ENCODE data around the gene HNRNPM. TPM values are rescaled to one million over a fixed set of nuclear protein-coding genes. Genes with fewer than 3 reads are reported as not detected.

Gene HNRNPM
- total RNA-seq, 2 donors from 2014 or later, result 117 to 155 TPM

GRCh38 chr19:8460516-8461298 lies 15.9 kb downstream of the HNRNPM start:
- DNase-seq (ENCODE audit: low spot score) (no peak), ATAC-seq (ENCODE audit: insufficient number of reproducible peaks, low FRiP score, low read depth) (no peak)
- Histone ChIP-seq H3K36me3 (peaks cover 31% of the 10 kb centered on the region), H3K4me1 (ENCODE audit: control insufficient read depth in 1 of 2, low read depth in 2 of 2) (peaks cover 29 to 64% of the 10 kb centered on the region in 2 donors), H3K27me3 (replicated peaks; ENCODE audit: insufficient read depth) (no peaks in the 10 kb centered on the region), H3K9me3 (no peaks in the 10 kb centered on the region), H3K27ac (peak overlapping the region; percentile 60 to 63), H3K4me3 (peak overlapping the region; percentile 29)
- no peak for TF ChIP-seq CTCF (IDR thresholded peaks at IDR 0.05)

- no peak for TF ChIP-seq CTCF (IDR thresholded peaks at IDR 0.05)
- Histone ChIP-seq H3K27me3 (replicated peaks; ENCODE audit: insufficient read depth) (no peaks in the 10 kb centered on the region), H3K4me3 (no peak overlapping the region), H3K36me3 (peaks cover 32% of the 10 kb centered on the region), H3K9me3 (no peaks in the 10 kb centered on the region), H3K27ac (no peak overlapping the region), H3K4me1 (ENCODE audit: control insufficient read depth in 1 of 2, low read depth in 2 of 2) (peaks cover 29 to 59% of the 10 kb centered on the region in 2 donors)
- DNase-seq (ENCODE audit: low spot score), result no peak
- no peak for ATAC-seq (ENCODE audit: insufficient number of reproducible peaks, low FRiP score, low read depth)
Measured at GRCh38 chr19:8461376-8461775, 16.6 kb downstream of the HNRNPM start.

- Histone ChIP-seq H3K4me1 (ENCODE audit: control insufficient read depth in 1 of 2, low read depth in 2 of 2) (peaks cover 28 to 54% of the 10 kb centered on the region in 2 donors), H3K36me3 (peaks cover 33% of the 10 kb centered on the region), H3K27ac (no peak overlapping the region), H3K27me3 (replicated peaks; ENCODE audit: insufficient read depth) (no peaks in the 10 kb centered on the region), H3K9me3 (no peaks in the 10 kb centered on the region), H3K4me3 (no peak overlapping the region)
- TF ChIP-seq CTCF (IDR thresholded peaks at IDR 0.05), result no peak
- DNase-seq (ENCODE audit: low spot score) (no peak), ATAC-seq (ENCODE audit: insufficient number of reproducible peaks, low FRiP score, low read depth) (no peak)
Measured at GRCh38 chr19:8461891-8462290, 17.1 kb downstream of the HNRNPM start.

- no peaks in the 10 kb centered on the region for H3K9me3 ChIP-seq
- peaks cover 37% of the 10 kb centered on the region for H3K36me3 ChIP-seq
- H3K27ac ChIP-seq, result no peak overlapping the region
- H3K4me1 ChIP-seq (ENCODE audit: control insufficient read depth in 1 of 2, low read depth in 2 of 2), result peaks cover 27 to 47% of the 10 kb centered on the region in 2 donors
- no peaks in the 10 kb centered on the region for H3K27me3 ChIP-seq (replicated peaks; ENCODE audit: insufficient read depth)
- H3K4me3 ChIP-seq, result no peak overlapping the region
- TF ChIP-seq CTCF (IDR thresholded peaks at IDR 0.05), result no peak
- ATAC-seq (ENCODE audit: insufficient number of reproducible peaks, low FRiP score, low read depth), result no peak
- DNase-seq (ENCODE audit: low spot score), result no peak
Measured at GRCh38 chr19:8462571-8462970, 17.8 kb downstream of the HNRNPM start.

- no peak for ATAC-seq (ENCODE audit: insufficient number of reproducible peaks, low FRiP score, low read depth)
- H3K4me1 ChIP-seq (ENCODE audit: control insufficient read depth in 1 of 2, low read depth in 2 of 2), result peaks cover 22 to 40% of the 10 kb centered on the region in 2 donors
- no peaks in the 10 kb centered on the region for H3K27me3 ChIP-seq (replicated peaks; ENCODE audit: insufficient read depth)
- TF ChIP-seq CTCF (IDR thresholded peaks at IDR 0.05), result no peak
- H3K9me3 ChIP-seq, result no peaks in the 10 kb centered on the region
- peaks cover 44% of the 10 kb centered on the region for H3K36me3 ChIP-seq
- no peak overlapping the region for H3K4me3 ChIP-seq
- no peak overlapping the region for H3K27ac ChIP-seq
- no peak for DNase-seq (ENCODE audit: low spot score)
Measured at GRCh38 chr19:8463365-8463764, 18.6 kb downstream of the HNRNPM start.
